HEK293 (cell line): ENCODE results near the gene ABCA7.

Experiments used
- YY1 ChIP-seq: fragments of 450-650 bp; formaldehyde crosslinking; IDR thresholded peaks from 2 replicates; pipeline ENCODE4 v1.5.1; 2018; ENCODE audit warnings: missing biosample characterization, missing genetic modification characterization
- ZBTB48 ChIP-seq: fragments of 450-650 bp; formaldehyde crosslinking; IDR thresholded peaks from 2 replicates; pipeline ENCODE4 v1.5.1; 2016; ENCODE audit warnings: missing biosample characterization, missing genetic modification characterization
- ZEB2 ChIP-seq: fragments of 450-650 bp; formaldehyde crosslinking; IDR thresholded peaks from 2 replicates; pipeline ENCODE4 v1.5.1; 2016; ENCODE audit warnings: missing biosample characterization, missing genetic modification characterization
- ZIC2 ChIP-seq: fragments of 450-650 bp; formaldehyde crosslinking; IDR thresholded peaks from 2 replicates; pipeline ENCODE4 v1.5.1; 2016; ENCODE audit warnings: missing biosample characterization, missing genetic modification characterization
- ZNF133 ChIP-seq: fragments of 450-650 bp; formaldehyde crosslinking; IDR thresholded peaks from 2 replicates; pipeline ENCODE4 v1.5.1; 2016; ENCODE audit warnings: missing biosample characterization, missing genetic modification characterization
- ZNF174 ChIP-seq: fragments of 450-650 bp; formaldehyde crosslinking; IDR thresholded peaks from 2 replicates; pipeline ENCODE4 v1.5.0; 2017; ENCODE audit warnings: missing biosample characterization, mild to moderate bottlenecking, missing genetic modification characterization
- ZNF24 ChIP-seq: fragments of 450-650 bp; formaldehyde crosslinking; IDR thresholded peaks from 2 replicates; pipeline ENCODE4 v1.5.1; 2016; ENCODE audit warnings: missing biosample characterization, missing genetic modification characterization
- ZNF274 ChIP-seq, 2 experiments: fragments of 200-500 bp in 1 of 2; fragments of 450-650 bp in 1 of 2; sonication (Bioruptor generic) in 1 of 2; formaldehyde crosslinking in 1 of 2; IDR thresholded peaks; 2 replicates each; pipeline versions ENCODE4 v1.5.1 to v1.6.1; 2014 to 2016; ENCODE audit warnings: borderline replicate concordance in 1 of 2, inconsistent platforms in 1 of 2, low read length in 1 of 2, missing biosample characterization in 1 of 2, missing genetic modification characterization in 1 of 2
- ZNF624 ChIP-seq: fragments of 450-650 bp; formaldehyde crosslinking; IDR thresholded peaks from 2 replicates; pipeline ENCODE4 v1.5.1; 2017; ENCODE audit warnings: missing biosample characterization, missing genetic modification characterization
- ZNF704 ChIP-seq: fragments of 450-650 bp; formaldehyde crosslinking; IDR thresholded peaks from 2 replicates; pipeline ENCODE4 v1.5.1; 2016; ENCODE audit warnings: missing biosample characterization, missing genetic modification characterization

- TF ChIP-seq ZNF174 (tag by site-specific recombination) (no peak), ZNF274 (IDR thresholded peaks at IDR 0.05; ENCODE audit: low read length) (no peak), ZNF274 (tag by site-specific recombination; IDR thresholded peaks at IDR 0.05; ENCODE audit: borderline replicate concordance) (no peak), ZNF624 (tag by site-specific recombination) (no peak), YY1 (tag by site-specific recombination) (no peak), ZNF24 (no peak), ZNF133 (tag by site-specific recombination) (no peak), ZBTB48 (tag by site-specific recombination) (no peak), ZEB2 (no peak), ZNF704 (tag by site-specific recombination) (no peak), ZIC2 (no peak)
Observed at GRCh38 chr19:1046836-1047695, 7.2 kb downstream of the ABCA7 start.
